ENCODE data around the gene CCL3.
"Not testable (repeated sequence)": the region's sequence is repeated elsewhere in the genome, so short reads cannot be mapped to it uniquely, and the experiment has no call there.

GRCh38 chr17:36099004-36099403 is 9.1 kb upstream of the CCL3 start:
- not testable (repeated sequence) for TF ChIP-seq EZH2 (IDR thresholded peaks at IDR 0.05; ENCODE audit: insufficient read depth, poor library complexity, severe bottlenecking); EZH2phosphoT487 (IDR thresholded peaks at IDR 0.05; ENCODE audit: insufficient read depth, low read depth)
